Measurements from ENCODE around the gene KCNT1.

Gene KCNT1

DNA sequence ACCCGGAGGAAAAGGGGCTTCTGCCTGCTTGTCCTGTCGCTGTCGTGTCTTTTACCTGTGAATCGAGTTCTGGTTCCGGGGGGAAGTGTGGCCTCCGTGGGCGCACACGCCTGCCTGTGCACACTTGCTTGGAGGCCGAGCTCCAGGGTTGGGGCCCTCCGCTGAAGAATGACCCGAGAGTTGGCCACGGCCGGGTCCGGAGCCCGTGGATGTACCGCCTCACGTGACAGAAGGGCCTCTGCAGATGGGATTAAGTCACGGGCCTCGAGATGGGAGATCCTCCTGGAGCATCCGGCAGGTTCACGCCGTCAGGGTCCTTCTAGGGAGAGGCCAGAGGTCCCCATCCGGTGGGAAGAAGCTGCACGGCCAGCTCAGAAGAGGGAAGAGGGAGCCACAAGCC is 81.0 kb downstream of the KCNT1 start:
- DNase-seq (ENCODE audit: low spot score): no peak

DNA sequence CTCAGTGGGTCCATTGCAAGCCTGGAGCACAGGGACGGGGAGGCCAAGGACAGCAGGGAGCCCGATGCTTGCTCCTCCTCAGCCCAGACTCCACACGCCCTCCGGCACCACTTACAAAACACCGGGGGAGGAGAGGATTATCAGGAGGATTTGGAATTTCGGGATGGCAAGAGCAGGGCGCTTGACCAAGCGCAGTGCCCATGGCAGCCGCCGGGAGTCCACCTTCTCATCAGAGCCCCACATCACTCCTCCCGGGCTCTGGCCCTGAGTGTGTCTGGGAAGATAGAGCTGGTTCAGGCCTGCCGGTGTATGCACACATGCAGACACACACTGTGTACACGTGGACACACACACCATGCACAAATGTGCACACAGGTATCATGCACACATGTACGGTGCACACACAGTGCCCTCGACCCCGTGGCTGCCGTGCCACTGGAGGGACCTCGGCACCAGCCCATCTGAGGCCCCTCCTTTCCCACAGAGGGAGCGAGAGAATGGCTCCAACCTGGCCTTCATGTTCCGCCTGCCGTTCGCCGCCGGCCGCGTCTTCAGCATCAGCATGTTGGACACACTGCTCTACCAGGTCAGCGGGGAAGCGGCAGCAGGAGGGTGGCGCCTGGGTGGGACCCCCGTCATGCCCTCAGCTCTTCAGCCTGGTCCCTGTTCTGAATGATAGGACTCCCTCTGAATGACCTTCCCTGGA is 81.7 kb downstream of the KCNT1 start:
- no peak for DNase-seq (ENCODE audit: low spot score)

GRCh38 chr9:135785013-135785575 is 83.1 kb downstream of the KCNT1 start:
- DNase-seq (ENCODE audit: low spot score): no peak

DNA sequence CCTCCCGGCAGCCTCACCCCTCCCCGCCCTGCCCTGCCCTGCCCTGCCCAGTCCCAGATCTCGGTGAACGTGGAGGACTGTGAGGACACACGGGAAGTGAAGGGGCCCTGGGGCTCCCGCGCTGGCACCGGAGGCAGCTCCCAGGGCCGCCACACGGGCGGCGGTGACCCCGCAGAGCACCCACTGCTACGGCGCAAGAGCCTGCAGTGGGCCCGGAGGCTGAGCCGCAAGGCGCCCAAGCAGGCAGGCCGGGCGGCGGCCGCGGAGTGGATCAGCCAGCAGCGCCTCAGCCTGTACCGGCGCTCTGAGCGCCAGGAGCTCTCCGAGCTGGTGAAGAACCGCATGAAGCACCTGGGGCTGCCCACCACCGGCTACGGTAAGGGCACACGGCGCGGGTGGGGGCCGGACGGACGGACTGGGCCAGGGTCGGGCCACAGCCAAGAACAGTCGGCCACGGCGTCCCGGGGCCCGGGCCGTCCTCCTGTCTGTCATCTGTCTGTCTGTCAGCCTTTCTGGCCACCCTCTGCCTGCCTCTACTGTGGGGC is 84.2 kb downstream of the KCNT1 start:
- DNase-seq (ENCODE audit: low spot score): no peak

GRCh38 chr9:135787317-135787716 is 85.3 kb downstream of the KCNT1 start:
- DNase-seq (ENCODE audit: low spot score): no peak

DNA sequence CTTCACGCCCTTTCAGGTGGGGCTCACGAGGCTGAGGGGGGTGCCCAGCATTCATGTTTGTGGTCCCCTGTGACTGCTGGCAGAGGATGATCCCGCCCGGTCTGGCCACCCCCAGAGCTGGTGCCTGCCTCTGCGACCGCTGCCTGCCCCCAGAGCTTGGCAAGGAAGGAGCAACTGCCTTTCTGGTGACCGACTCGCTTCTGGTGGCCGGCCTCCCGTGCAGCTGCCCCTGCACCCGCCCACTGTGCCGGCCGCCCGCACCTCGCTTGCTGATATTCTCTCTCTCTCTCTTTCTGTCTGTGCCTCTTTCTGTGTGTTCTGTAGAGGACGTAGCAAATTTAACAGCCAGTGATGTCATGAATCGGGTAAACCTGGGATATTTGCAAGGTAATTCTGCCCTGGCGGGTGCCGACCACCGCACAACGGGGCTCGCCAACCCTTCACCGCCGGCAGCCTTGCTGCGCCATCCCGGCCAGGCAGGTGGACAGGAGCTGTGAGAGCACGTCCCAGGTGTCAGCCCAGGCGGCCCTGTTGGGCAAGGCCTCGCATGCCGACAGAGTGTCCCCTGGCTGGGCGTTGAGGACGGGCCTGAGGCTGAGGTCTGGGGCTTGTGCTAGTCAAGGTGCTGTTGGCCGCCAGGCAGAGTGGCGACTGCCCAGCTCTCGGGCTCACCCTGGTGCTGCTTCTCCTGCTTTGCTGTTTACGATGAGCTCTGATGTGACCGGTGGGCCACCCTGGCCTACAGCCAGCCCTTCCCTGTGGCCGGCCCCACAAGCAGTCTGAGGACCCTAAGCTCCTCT is 86.0 kb downstream of the KCNT1 start:
- no peak for DNase-seq (ENCODE audit: low spot score)

DNA sequence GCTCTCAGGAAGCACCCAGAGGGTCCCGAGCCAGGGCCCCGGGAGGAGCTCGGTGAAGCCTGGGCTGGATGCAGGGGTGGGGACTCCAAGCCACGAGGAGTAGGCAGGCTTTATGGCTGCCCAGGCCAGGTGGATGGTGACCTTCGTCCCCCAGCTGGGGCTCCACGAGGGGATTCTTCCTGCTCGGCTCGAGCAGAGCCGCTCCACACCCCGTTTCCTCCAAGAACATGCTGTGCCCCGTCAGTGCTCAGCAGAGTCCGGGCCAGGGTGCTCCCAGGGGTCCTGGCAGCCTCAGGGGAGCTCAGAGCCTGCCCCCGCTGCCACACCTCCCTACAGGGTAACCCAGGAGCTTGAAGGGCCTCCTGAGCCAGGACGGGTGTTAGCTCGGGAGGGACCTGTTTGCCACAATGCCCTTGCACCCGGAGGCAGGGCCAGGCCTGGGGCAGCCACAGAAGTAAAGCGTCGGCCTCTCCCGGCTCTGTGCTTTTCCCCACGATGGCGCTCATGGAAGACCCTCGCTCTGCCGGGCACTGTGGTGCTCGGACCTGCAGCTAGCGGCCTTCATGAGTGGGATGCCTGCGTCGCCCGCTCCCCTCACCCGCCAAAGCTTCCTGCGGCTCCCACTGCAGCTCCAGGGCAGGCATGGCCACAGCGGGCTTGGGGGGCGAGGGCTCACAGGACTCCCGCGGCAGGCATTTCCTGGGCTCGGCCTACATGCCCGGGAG is 86.8 kb downstream of the KCNT1 start:
- DNase-seq (ENCODE audit: low spot score): no peak

DNA sequence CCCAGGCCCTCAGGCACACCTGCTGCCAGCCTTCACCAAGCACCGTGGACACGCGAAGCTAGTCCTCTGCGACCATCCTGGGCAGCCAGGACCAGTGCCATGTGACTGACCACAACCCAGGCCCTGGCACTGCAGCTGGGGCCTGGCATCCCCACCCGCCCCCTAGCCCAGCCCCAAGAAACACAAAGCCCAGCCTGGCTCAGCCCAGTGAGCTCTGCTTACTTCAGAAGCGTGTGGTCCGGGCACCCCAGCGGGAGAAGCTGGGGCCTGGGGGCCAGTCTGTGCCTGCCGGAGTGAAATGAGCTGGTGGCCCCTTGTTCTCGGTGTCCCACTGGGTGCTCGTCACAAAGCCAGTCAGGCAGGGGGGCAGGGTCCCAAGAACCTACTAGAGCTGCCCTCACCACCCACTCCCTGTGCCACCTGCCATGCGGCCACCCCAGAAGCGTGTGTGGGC is 87.9 kb downstream of the KCNT1 start:
- no peak for DNase-seq (ENCODE audit: low spot score)

- no peak for DNase-seq (ENCODE audit: low spot score)
Measured at GRCh38 chr9:135790356-135790755, 88.4 kb downstream of the KCNT1 start.

- DNase-seq (ENCODE audit: low spot score): no peak
Measured at GRCh38 chr9:135790850-135791249, 88.9 kb downstream of the KCNT1 start.

DNA sequence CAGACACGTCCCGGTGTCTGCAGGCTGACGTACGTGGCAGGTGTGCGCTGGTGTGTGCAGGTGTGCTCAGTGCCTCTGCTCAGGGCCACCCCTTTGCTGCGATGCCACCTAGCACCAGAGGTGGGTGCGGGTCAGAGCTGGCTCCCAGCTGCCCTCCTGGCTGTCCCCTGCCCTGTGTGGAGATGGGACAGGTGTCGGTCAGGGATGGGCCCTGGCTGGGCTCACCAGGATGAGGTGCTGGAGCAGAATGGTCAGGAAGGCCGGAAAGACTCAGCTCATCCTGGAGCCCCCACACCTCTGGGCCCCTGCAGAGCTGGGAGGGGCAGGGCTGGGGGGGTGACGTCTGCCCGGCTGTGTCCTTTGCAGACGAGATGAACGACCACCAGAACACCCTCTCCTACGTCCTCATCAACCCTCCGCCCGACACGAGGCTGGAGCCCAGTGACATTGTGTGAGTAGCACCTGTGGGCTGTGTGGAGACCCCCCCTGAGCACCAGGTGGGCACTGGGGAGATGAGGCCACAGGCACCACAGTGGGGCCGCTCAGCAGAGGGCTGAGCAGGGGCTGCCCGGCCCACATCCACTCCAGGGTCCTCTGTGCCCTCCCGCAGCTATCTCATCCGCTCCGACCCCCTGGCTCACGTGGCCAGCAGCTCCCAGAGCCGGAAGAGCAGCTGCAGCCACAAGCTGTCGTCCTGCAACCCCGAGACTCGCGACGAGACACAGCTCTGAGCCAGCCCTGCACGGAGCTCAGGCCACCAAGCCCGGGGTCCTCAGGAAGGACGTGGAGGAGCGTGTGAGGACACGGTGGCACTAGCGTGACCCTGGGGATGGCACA is 89.7 kb downstream of the KCNT1 start:
- no peak for DNase-seq (ENCODE audit: low spot score)

GRCh38 chr9:135792268-135793128 is 90.5 kb downstream of the KCNT1 start:
- no peak for DNase-seq (ENCODE audit: low spot score)

GRCh38 chr9:135793221-135794056 is 91.5 kb downstream of the KCNT1 start:
- no peak for DNase-seq (ENCODE audit: low spot score)

- no peak for DNase-seq (ENCODE audit: low spot score)
Measured at GRCh38 chr9:135794057-135794335, 92.0 kb downstream of the KCNT1 start.

- DNase-seq (ENCODE audit: low spot score): no peak
Measured at GRCh38 chr9:135794361-135794885, 92.4 kb downstream of the KCNT1 start.

GRCh38 chr9:135795391-135795790 is 93.4 kb downstream of the KCNT1 start:
- no peak for DNase-seq (ENCODE audit: low spot score)

DNA sequence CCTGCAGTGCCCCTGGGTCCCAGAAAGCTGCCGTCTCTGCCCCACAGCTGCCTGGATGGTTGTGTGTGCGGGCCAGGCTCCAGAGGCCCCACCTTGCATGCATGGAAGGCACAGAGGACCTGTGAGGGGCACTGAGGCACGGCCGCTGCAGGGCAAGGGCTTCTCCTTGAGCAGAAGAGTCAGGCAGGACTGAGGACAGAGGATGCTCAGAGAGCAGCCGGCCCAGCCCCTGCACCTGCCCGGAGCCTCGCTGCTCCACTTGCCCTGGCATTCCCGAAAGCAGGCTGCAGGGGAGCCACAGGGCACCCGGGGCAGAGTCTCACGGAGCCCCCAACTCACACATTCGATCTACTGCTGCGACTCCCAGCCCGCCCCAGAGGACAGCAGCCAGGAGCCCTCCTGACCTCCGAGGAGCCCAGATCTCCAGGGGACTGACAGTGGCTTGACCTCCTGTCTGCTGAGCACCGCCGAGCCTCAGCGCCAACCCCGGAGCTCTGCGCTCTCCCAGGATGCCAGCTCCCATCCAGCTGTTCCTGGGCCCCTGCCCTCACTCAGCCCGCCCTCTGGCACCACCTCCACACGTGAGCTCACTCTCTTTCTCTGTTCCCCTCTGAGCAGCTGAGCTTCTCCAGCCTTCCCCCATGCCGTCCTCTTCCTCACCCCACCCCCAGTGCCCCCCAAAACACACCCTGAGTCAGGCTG is 95.0 kb downstream of the KCNT1 start:
- DNase-seq (ENCODE audit: low spot score): no peak

DNA sequence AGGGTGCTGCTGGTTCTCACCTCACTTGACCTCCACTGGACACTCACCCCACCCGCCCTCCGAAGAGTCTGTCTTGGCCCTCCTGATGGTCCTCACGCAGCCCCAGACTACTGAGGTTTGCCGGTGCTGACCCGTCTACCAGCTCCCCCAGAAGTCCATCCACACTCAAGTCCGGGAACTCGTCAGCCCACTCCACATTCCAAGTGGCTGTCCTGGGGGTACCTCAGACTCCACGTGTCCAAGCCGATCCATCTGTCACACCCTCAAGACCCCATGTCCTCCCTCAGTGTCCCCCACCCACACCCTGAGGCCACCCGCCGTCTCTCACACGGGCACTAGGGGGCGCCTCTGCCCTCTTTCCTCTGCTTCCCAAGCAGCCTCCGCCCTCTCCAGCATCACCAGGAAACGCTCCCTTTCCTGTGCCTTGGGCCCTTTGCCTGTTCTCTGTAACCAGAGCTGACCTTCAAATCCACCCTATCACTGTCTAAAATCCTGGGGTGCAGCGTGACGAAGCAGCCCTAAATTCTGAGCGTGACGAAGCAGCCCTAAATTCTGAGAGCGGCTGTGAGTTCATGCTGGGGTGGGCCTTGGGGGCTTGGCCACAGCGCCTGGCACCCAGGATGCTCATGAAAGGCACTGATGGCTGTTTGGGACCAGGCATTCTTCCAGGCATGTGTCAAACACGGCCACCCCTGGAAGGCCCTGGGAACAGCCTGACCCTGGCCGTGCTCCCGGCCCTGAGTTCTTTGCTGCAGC is 95.7 kb downstream of the KCNT1 start:
- DNase-seq (ENCODE audit: low spot score): peak; percentile 89

Data from AG08396 (cell line).